Effector memory CD4-positive, alpha-beta T cell (primary cell): ENCODE data around the gene SUMF1.
"Not testable (repeated sequence)": the region's sequence is repeated elsewhere in the genome, so short reads cannot be mapped to it uniquely, and the experiment has no call there.

Source experiments
- DNase-seq, 3 donors: peaks; one replicate each; pipeline ENCODE4 v3.0.0-alpha.2; 2020
- H3K27ac ChIP-seq: 2 replicates; pipeline ENCODE4 v1.7.0; 2013; ENCODE audit warnings: mild to moderate bottlenecking, low read length, moderate library complexity; ENCODE audit not compliant: insufficient read depth, poor library complexity, severe bottlenecking
- H3K27me3 ChIP-seq: replicated peaks from 2 replicates; pipeline ENCODE4 v1.7.0; 2013; ENCODE audit warnings: mild to moderate bottlenecking, low read length; ENCODE audit not compliant: insufficient read depth, control insufficient read depth, poor library complexity, severe bottlenecking
- H3K36me3 ChIP-seq: 2 replicates; pipeline ENCODE4 v1.7.0; 2013; ENCODE audit warnings: mild to moderate bottlenecking, low read length, moderate library complexity; ENCODE audit not compliant: control insufficient read depth, insufficient read depth
- H3K4me1 ChIP-seq: 2 replicates; pipeline ENCODE4 v1.7.0; 2013; ENCODE audit warnings: low read length, mild to moderate bottlenecking; ENCODE audit not compliant: control insufficient read depth, insufficient read depth, poor library complexity, severe bottlenecking
- H3K4me3 ChIP-seq: 2 replicates; pipeline ENCODE4 v1.7.0; 2013; ENCODE audit warnings: low read length, low read depth, mild to moderate bottlenecking; ENCODE audit not compliant: insufficient read depth, poor library complexity, severe bottlenecking
- H3K9me3 ChIP-seq: 2 replicates; pipeline ENCODE4 v1.7.0; 2013; ENCODE audit warnings: mild to moderate bottlenecking, low read length, moderate library complexity; ENCODE audit not compliant: control insufficient read depth

SUMF1 gene

DNA sequence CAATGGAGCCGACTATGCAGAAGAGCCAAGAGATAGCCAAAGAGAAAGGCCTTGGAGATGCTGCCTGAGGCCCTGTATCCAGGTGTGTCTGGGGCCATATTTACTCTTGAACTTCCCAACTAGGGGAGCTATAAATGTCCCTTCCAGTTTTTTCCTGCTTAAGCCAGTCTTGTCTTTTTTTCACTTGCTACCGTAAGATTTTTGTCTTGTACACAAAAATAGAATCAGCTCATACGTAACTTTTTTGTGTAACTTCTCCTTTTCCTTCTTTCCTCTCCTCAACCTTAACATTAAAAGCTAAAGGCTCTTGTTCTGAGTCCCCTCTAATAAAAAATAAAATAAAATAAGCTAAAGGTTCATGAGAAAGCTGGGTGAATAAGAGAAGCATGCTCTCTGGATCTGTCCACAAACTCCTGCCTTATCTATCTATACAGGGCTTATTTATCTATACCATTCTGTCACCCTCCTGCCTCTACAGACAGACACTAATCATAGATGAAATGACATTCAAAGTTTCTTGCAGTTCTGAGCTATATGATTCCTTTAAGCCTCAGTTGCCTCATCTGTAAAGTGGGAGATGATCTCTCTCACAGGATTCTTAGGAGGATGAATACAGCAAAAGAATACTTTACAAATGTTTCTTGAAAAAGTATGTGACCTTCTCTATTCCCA is 4.6 kb downstream of the SUMF1 start:
- no peaks in the 10 kb centered on the region for H3K36me3 ChIP-seq
- H3K4me1 ChIP-seq, result peaks cover 5% of the 10 kb centered on the region
- H3K9me3 ChIP-seq, result no peaks in the 10 kb centered on the region
- no peak for DNase-seq
- H3K27ac ChIP-seq, result no peak overlapping the region
- H3K27me3 ChIP-seq, result no peaks in the 10 kb centered on the region
- H3K4me3 ChIP-seq, result no peak overlapping the region

DNA sequence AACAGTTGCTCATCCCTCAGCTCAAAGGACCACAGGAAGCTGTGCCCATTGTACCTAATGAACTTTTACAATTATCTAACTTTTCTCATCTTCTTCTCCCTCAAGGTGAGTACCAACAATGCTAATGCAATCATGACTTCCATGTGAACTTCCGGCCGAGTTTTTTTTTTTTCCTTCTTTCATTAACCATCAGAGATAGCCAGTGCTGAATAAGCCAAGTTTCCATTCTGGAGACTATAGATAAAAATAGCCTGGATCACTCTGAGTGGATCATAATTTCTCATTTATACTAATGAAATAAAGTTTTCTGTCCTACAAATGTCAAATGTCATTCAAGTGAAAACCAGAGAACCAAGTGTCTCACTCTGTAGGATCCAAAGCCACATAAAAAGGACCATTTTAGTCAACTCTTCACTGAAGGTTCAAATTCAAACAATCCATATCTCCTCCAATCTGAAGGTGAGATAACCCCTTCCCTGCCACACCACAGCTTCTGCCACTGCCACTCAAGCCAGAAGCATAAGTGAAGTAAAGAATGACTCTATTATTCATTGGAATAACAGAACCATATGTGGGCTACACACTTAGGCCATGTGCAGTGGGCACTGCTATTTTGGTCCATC is 5.5 kb downstream of the SUMF1 start:
- Histone ChIP-seq H3K27ac (no peak overlapping the region), H3K4me3 (no peak overlapping the region)

DNA sequence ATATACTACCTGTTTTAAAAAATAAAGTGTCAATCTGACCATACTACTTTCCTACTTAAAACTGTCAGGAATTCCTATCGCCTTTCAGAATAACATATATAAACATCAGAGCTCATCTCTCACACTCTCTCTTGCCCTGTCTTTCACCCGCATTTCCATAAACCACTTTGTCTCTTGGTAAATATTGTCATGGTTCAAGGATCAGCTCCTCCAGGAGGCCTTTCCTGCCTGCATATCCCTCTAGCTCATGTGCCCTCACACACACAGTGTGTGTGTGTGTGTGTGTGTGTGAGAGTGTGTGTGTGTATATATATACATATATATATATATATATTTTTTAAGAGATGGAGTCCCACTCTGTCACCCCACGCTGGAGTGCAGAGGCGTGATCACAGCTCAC is 6.7 kb downstream of the SUMF1 start:
- H3K4me3 ChIP-seq, result no peak overlapping the region
- no peaks in the 10 kb centered on the region for H3K27me3 ChIP-seq
- H3K4me1 ChIP-seq, result no peaks in the 10 kb centered on the region
- DNase-seq, result no peak
- no peaks in the 10 kb centered on the region for H3K9me3 ChIP-seq
- H3K36me3 ChIP-seq, result no peaks in the 10 kb centered on the region
- no peak overlapping the region for H3K27ac ChIP-seq

More for the DNA sequence above, 5.5 kb downstream of the SUMF1 start:
- no peak for DNase-seq
- Histone ChIP-seq H3K4me1 (peaks cover 5% of the 10 kb centered on the region), H3K9me3 (no peaks in the 10 kb centered on the region), H3K27me3 (no peaks in the 10 kb centered on the region), H3K36me3 (no peaks in the 10 kb centered on the region)

DNA sequence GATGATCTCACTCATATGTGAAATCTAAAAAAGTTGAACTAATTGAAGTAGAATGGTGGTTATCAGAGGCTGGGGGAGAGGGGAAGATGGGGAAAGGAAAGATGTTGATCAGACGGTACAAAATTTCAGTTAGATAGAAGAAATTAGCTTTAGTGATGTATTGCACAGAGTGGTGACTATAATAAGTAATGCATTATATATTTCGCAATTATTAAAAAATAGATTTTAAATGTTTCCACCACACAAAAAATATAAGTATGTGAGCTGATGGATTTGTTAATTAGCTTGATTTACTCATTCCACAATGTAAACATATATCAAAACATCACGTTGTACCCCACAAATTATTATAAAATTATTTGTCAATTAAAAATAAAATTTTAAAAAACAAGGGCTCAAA is 8.1 kb downstream of the SUMF1 start:
- no peaks in the 10 kb centered on the region for H3K36me3 ChIP-seq
- H3K27ac ChIP-seq, result no peak overlapping the region
- H3K27me3 ChIP-seq, result no peaks in the 10 kb centered on the region
- no peak overlapping the region for H3K4me3 ChIP-seq
- DNase-seq, result no peak
- H3K9me3 ChIP-seq, result no peaks in the 10 kb centered on the region
- no peaks in the 10 kb centered on the region for H3K4me1 ChIP-seq

DNA sequence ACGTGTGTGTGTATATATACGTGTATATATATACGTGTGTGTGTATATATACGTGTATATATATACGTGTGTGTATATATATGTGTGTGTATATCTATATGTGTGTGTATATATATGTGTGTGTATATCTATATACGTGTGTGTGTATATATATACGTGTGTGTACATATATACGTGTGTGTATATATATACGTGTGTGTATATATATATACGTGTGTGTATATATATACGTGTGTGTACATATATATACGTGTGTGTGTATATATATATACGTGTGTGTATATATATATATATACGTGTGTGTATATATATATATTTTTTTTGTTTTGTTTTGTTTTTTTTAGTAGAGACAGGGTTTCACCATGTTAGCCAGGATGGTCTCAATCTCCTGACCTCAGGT is 10.3 kb downstream of the SUMF1 start:
- H3K4me1 ChIP-seq, DNase-seq, H3K27ac ChIP-seq, H3K9me3 ChIP-seq, H3K36me3 ChIP-seq, H3K4me3 ChIP-seq, H3K27me3 ChIP-seq: not testable (repeated sequence)

DNA sequence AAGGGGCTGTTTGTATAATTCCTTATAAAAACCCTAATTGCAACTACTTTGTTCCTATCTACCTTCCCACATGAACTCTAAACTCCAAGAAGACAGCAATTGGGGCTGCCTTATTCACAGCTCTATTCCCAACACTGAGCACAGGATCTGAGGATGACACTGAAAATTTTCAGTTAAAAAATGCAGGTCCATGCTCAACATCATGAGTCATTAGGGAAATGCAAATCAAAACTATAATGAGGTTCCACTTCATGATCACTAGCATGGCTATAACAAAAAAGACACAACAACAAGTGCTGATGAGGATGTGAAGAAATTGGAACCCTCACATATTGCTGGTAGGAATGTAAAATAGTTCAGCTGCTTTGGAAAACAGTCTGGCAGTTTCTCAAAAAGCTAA is 12.9 kb downstream of the SUMF1 start:
- no peaks in the 10 kb centered on the region for H3K27me3 ChIP-seq
- H3K27ac ChIP-seq, result no peak overlapping the region
- no peaks in the 10 kb centered on the region for H3K9me3 ChIP-seq
- H3K4me1 ChIP-seq, result no peaks in the 10 kb centered on the region
- H3K4me3 ChIP-seq, result no peak overlapping the region
- no peak for DNase-seq
- H3K36me3 ChIP-seq, result peaks cover 3% of the 10 kb centered on the region

DNA sequence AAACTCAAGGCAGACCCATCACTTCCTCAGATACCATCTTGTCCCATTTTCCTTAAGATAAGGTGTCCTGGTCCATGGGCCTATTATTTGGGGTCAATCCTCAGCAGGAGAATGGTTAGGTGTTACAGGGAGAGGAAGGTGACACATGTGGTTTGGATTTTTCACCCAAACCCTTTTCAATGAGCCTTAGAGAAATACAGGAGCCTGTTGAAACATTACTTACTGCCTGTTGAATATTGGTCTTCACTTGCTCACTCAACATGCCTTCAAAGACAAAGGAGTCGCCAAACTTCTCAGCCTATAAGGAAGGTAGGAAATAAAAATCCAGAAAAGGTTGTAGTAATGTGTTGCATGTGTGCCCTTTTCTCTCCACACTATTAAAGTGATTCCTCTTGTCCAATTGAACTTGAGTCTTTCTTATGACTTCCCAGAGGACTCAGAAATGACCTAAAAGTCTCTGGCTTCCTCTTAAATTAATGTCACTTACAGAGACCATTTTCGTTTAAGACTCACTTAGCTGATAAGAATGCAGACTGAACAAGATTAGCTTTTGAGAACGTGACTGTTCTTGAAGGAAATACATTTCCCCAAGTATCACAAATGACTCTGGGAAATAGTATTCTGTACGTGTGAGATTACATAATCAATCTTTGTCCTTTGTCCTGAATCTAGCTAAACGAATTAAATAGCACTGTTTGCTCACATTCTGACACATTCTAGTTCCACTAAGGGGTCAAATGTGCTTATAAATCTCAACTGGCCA is 17.8 kb downstream of the SUMF1 start:
- no peak for DNase-seq
- Histone ChIP-seq H3K27me3 (no peaks in the 10 kb centered on the region), H3K36me3 (peaks cover 12% of the 10 kb centered on the region), H3K4me1 (no peaks in the 10 kb centered on the region), H3K4me3 (no peak overlapping the region), H3K27ac (no peak overlapping the region), H3K9me3 (no peaks in the 10 kb centered on the region)

DNA sequence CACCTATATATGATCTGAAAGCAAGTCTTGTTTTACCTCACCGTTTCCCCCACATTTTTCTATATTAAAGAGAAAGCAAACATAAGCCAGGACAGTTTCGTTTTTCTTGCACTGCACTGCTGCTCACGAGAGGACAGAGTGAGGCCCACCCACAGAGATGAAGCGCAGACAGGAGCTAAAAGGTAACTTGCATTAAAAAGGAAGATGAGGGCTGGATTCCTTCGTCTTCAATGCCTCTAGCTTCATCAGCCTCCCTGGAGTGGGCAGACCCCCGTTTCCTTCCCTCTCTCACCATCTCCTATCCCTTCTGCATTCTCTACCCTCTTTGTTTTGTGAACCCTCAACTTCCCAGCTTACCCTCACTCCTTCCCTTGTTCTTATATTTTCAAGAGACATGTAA is 18.9 kb downstream of the SUMF1 start:
- no peaks in the 10 kb centered on the region for H3K27me3 ChIP-seq
- H3K27ac ChIP-seq, result no peak overlapping the region
- peaks cover 12% of the 10 kb centered on the region for H3K36me3 ChIP-seq
- no peak overlapping the region for H3K4me3 ChIP-seq
- no peaks in the 10 kb centered on the region for H3K4me1 ChIP-seq
- DNase-seq, result no peak
- H3K9me3 ChIP-seq, result no peaks in the 10 kb centered on the region

DNA sequence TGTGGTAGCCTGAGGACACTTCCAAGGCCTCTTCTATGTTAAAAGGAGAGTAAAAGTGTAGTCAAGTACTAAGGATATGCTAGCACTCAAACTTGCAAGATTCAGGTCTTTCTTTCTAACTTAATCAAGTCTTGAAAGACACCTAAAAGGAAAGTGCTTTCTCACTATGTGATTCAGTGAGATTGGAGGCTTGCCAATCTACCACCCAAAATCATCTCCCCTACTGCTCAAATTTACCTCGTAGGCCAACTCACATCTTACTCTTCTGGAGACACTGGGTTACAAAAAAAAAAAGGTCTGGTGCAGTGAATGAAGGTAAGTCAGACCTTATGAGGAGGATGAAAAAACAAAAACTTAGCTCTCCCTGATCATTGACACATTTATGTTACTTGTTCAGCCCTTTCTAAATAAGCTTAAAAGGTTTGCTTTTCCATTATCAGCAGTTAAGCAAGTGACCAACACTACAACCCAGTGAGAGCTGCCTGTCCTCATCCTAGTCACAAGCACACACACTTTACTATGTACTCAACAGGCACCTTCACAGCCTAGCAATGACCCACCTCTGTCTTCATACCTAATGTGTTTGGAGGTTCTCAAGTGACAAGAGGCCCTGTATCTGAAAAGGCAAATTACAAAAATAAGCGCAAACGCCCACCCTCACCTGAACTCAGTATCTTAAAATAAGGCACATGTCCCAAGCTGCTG is 19.6 kb downstream of the SUMF1 start:
- DNase-seq, result no peak
- Histone ChIP-seq H3K36me3 (peaks cover 12% of the 10 kb centered on the region), H3K27ac (no peak overlapping the region), H3K27me3 (no peaks in the 10 kb centered on the region), H3K4me1 (no peaks in the 10 kb centered on the region), H3K9me3 (no peaks in the 10 kb centered on the region), H3K4me3 (no peak overlapping the region)

DNA sequence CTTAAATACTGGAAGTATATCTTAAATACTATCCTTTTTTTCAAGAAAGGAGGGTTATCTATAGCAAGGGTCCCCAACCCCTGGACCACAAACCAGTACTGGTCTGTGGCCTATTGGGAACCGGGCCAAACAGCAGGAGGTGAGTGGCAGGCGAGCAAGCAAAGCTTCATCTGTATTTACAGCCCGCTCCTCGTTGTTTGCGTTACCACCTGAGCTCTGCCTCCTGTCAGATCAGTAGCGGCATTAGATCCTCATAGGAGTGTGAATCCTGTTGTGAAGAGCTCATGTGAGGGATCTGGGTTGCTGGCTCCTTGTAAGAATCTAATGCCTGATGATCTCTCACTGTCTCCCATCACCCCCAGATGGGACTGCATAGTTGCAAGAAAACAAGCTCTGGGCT is 26.1 kb downstream of the SUMF1 start:
- H3K4me1 ChIP-seq, result no peaks in the 10 kb centered on the region
- no peak overlapping the region for H3K4me3 ChIP-seq
- no peaks in the 10 kb centered on the region for H3K36me3 ChIP-seq
- no peak for DNase-seq
- no peaks in the 10 kb centered on the region for H3K27me3 ChIP-seq
- H3K27ac ChIP-seq, result no peak overlapping the region
- H3K9me3 ChIP-seq, result no peaks in the 10 kb centered on the region
